HG03460 (cell line): ENCODE data around the gene FHOD3.
"Not testable (repeated sequence)": the region's sequence is repeated elsewhere in the genome, so short reads cannot be mapped to it uniquely, and the experiment has no call there.

Experiments used
- ATAC-seq: cut with Tn5 transposase; IDR thresholded peaks from one replicate; pipeline ENCODE4 v1.9.1; 2021; ENCODE audit not compliant: unreplicated experiment

The FHOD3 gene

GRCh38 chr18:36812678-36813077, 515.2 kb downstream of the FHOD3 start:
- ATAC-seq, result no peak

- ATAC-seq, result no peak
These were observed 515.7 kb downstream of the FHOD3 start for GRCh38 chr18:36813101-36813775.

- no peak for ATAC-seq
These were observed 516.3 kb downstream of the FHOD3 start for GRCh38 chr18:36813824-36814223.

- ATAC-seq, result no peak
These were observed 517.5 kb downstream of the FHOD3 start for GRCh38 chr18:36814994-36815393.

GRCh38 chr18:36816096-36816495, 518.6 kb downstream of the FHOD3 start:
- ATAC-seq, result not testable (repeated sequence)

- no peak for ATAC-seq
These were observed 519.5 kb downstream of the FHOD3 start for GRCh38 chr18:36817039-36817438.

GRCh38 chr18:36818652-36819051, 521.1 kb downstream of the FHOD3 start:
- ATAC-seq, result no peak

- ATAC-seq, result no peak
These were observed 522.1 kb downstream of the FHOD3 start for GRCh38 chr18:36819621-36820020.

- no peak for ATAC-seq
These were observed 524.2 kb downstream of the FHOD3 start for GRCh38 chr18:36821681-36822080.

GRCh38 chr18:36825526-36825925, 528.0 kb downstream of the FHOD3 start:
- no peak for ATAC-seq

GRCh38 chr18:36826556-36826955, 529.0 kb downstream of the FHOD3 start:
- ATAC-seq, result no peak

- ATAC-seq, result peak; percentile 22
These were observed 530.7 kb downstream of the FHOD3 start for GRCh38 chr18:36828157-36828629.

GRCh38 chr18:36828630-36829361, 531.3 kb downstream of the FHOD3 start, which contains the start of the genes KIAA1328 and TPGS2:
KIAA1328 (plus strand) TSS chr18:36829127; CDS start chr18:36829139, 12 bp downstream.
TPGS2 (minus strand) TSS chr18:36829002; CDS start chr18:36828767, 235 bp downstream.
- ATAC-seq, result peak; percentile 82
